SK-N-SH (cell line): ENCODE measurements around the gene RAMP3.

Source experiments
- CTCF ChIP-seq: fragments of 200-600 bp; sonication (generic); IDR thresholded peaks from 2 replicates; pipeline ENCODE4 v1.6.1; 2017; ENCODE audit warnings: antibody characterized with exemption, mild to moderate bottlenecking, moderate library complexity
- NRF1 ChIP-seq: IDR thresholded peaks from 2 replicates; pipeline ENCODE4 v1.6.1; 2012; ENCODE audit warnings: low read depth, mild to moderate bottlenecking, low read length
- REST ChIP-seq: IDR thresholded peaks from 2 replicates; pipeline ENCODE4 v1.6.1; 2012; ENCODE audit warnings: mild to moderate bottlenecking, low read depth, low read length, moderate library complexity
- SMC3 ChIP-seq: IDR thresholded peaks from 2 replicates; pipeline ENCODE4 v1.6.1; 2012; ENCODE audit warnings: low read depth, low read length, improper control_type of control experiment
- TEAD4 ChIP-seq: IDR thresholded peaks from 2 replicates; pipeline ENCODE4 v1.4.0; 2012; ENCODE audit warnings: mild to moderate bottlenecking, borderline replicate concordance; ENCODE audit not compliant: insufficient read depth
- USF2 ChIP-seq: fragments of 150-350 bp; IDR thresholded peaks from 2 replicates; pipeline ENCODE4 v1.6.1; 2017; ENCODE audit warnings: antibody characterized with exemption, low read length, low read depth, borderline replicate concordance

- TF ChIP-seq CTCF (no peak), REST (no peak), USF2 (no peak), NRF1 (no peak), SMC3 (no peak), TEAD4 (no peak)
Observed at GRCh38 chr7:45181991-45182855, 24.6 kb downstream of the RAMP3 start.
